GOT3 (cell line): ENCODE measurements around the gene CLIC4.
"Not testable (repeated sequence)": the region's sequence is repeated elsewhere in the genome, so short reads cannot be mapped to it uniquely, and the experiment has no call there.

Experiments used
- DNase-seq: peaks from one replicate; lab custom pipeline; 2025; ENCODE audit warnings: mixed read lengths; lab: John Stamatoyannopoulos, UW

Gene CLIC4

GRCh38 chr1:24745711-24746413 lies 615 bp downstream of the CLIC4 start:
- no peak for DNase-seq

- no peak for DNase-seq
These were observed 3.2 kb downstream of the CLIC4 start for GRCh38 chr1:24748191-24749121.

GRCh38 chr1:24749252-24749651 lies 4.0 kb downstream of the CLIC4 start:
- DNase-seq: no peak

- no peak for DNase-seq
These were observed 4.6 kb downstream of the CLIC4 start for GRCh38 chr1:24749886-24750285.

- DNase-seq: no peak
These were observed 6.6 kb downstream of the CLIC4 start for GRCh38 chr1:24751833-24752232.

- no peak for DNase-seq
These were observed 7.1 kb downstream of the CLIC4 start for GRCh38 chr1:24752305-24752704.

GRCh38 chr1:24754229-24754628 lies 9.0 kb downstream of the CLIC4 start:
- DNase-seq: no peak

- DNase-seq: not testable (repeated sequence)
These were observed 10.1 kb downstream of the CLIC4 start for GRCh38 chr1:24755323-24755722.

- DNase-seq: no peak
These were observed 11.1 kb downstream of the CLIC4 start for GRCh38 chr1:24756395-24756794.

- DNase-seq: no peak
These were observed 14.2 kb downstream of the CLIC4 start for GRCh38 chr1:24759492-24759891.

GRCh38 chr1:24761582-24761981 lies 16.3 kb downstream of the CLIC4 start:
- DNase-seq: no peak

- DNase-seq: no peak
These were observed 17.0 kb downstream of the CLIC4 start for GRCh38 chr1:24762133-24762676.

- DNase-seq: no peak
These were observed 18.4 kb downstream of the CLIC4 start for GRCh38 chr1:24763671-24764070.

- no peak for DNase-seq
These were observed 19.2 kb downstream of the CLIC4 start for GRCh38 chr1:24764439-24764838.

GRCh38 chr1:24764848-24765247 lies 19.6 kb downstream of the CLIC4 start:
- no peak for DNase-seq

- DNase-seq: no peak
These were observed 20.2 kb downstream of the CLIC4 start for GRCh38 chr1:24765308-24765988.

GRCh38 chr1:24767351-24767750 lies 22.1 kb downstream of the CLIC4 start:
- DNase-seq: no peak

- no peak for DNase-seq
These were observed 23.8 kb downstream of the CLIC4 start for GRCh38 chr1:24768873-24769605.

GRCh38 chr1:24769656-24770651 lies 24.7 kb downstream of the CLIC4 start:
- DNase-seq: no peak

GRCh38 chr1:24770881-24771280 lies 25.6 kb downstream of the CLIC4 start:
- DNase-seq: no peak
